Transverse colon (tissue), 3 donors: Measurements from ENCODE around the gene MMP11.

Experiments used
- EP300 ChIP-seq: sonication (generic); formaldehyde crosslinking; IDR thresholded peaks from one replicate; pipeline ENCODE4 v1.6.1; 2017; ENCODE audit warnings: antibody characterized with exemption, low read depth
- POLR2AphosphoS5 ChIP-seq, 3 donors: sonication (generic); formaldehyde crosslinking; IDR thresholded peaks; one replicate each; pipeline ENCODE4 v1.6.1; 2016; ENCODE audit warnings: antibody characterized with exemption in 3 of 3

DNA sequence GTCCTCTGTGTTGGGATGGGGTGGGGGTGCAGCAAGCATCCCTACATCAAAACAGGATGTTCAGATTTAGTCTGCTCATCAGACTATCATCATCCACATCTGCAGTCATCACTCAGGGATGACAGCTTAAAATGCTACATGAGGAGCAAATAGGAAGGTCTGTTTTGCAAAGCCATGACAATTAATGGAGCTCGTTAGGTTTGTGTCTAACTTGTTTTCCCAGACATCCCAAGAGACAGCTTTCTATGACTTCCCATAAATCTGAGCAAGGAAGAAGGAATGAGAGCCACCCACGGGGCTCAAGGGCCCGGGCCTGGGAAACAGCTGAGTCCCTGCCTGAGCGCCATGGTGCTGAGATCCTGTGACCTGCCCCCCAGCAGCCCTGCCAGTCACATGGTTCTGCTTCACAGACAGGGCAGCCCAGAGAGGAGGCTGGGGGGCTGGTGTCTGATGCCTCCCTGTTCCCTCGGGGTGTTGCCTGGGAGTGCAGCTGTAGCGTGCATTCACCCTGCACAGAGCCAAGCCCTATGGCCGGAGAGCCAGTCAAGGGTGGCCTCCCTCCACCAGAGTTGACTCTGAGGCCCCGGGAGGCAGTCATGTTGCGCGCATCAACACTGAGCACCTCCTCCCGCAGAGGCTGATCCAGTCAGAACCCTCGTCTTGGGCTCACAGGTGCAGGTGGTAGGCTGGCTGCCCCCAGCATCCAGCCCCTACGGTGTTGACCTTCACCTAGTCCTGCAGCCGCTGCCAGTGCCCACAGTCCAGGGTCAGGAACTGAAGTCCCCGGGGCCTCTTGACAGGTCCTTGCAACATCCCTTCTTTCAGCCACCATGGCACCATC lies 54.1 kb downstream of the MMP11 start:
- no peak for TF ChIP-seq POLR2AphosphoS5 (IDR thresholded peaks at IDR 0.05)
- TF ChIP-seq EP300, result no peak
